NCI-H1417 treated with DMSO at 0.1 percent for 48 hours (cell line): ENCODE data around the gene TTYH3.
"Not testable (repeated sequence)": the region's sequence is repeated elsewhere in the genome, so short reads cannot be mapped to it uniquely, and the experiment has no call there.

ENCODE experiments used
- DNase-seq: peaks from one replicate; lab custom pipeline; 2025; lab: John Stamatoyannopoulos, UW

Gene TTYH3

DNA sequence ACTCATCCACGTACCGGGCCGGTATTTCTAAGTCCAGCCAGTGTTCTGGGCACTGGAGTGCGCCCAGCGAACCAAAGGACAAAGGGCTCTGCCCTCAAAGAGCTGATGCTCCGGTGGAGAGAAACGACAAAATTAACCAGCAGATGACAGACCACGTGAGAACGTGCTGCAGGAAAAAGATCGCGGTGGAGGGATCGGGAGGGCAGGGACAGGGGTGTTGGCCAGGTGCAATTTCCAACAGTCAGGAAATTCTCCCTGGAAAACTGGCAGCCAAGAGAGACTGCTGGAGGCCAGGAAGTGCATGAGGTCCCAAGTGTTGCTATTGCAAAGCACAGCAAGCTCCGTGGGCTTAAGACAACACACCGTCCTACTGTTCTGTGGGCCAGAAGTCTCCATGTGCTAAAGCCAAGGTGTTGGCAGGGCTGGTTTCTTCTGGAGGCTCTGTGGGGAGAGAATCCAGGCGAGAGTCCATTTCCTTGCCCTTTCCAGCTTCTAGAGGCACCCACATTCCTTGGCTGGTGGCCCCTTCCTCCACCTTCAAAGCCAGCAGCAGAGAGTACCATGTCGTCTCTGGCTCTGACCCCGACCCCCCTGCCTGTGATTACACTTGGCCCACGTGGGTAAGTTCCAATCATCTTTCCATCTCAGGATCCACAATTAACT lies 34.9 kb downstream of the TTYH3 start:
- DNase-seq = no peak

DNA sequence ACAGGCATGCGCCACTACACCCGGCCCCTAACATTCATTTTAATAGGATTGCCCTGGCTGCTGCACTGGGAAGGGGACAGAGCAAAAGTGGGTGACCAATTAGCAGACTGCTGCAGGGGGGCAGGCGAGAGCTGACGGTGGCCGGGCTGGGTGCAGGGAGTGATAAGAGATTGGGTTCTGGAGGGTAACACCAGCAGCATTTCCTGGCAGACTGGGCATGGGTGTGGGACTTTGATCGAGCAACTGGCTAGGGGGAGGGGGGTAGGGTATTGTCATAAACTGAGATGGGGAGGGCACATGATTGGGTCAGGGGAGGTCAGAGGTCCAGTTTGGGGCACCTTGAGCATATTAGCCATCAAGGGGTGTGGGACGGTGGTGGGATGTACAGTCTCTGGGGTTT lies 36.1 kb downstream of the TTYH3 start:
- no peak for DNase-seq

DNA sequence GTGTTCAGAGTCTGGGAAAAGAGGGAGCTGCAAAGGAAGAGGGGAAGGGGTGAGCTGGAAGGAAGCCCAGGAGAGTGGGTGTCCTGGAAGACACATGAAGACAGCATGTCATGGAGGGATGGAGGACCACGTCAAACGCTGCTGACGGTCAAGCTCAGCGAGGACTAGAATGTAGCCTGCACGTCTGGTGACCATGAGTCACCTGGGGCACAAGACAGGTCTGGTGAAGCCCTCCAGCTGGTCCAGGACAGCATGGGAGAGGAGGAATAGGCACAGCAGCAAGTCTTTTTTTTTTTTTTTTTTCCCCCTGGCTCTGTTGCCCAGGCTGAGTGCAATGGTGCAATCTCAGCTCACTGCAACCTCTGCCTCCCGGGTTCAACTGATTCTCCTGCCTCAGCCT lies 36.6 kb downstream of the TTYH3 start:
- DNase-seq = no peak

DNA sequence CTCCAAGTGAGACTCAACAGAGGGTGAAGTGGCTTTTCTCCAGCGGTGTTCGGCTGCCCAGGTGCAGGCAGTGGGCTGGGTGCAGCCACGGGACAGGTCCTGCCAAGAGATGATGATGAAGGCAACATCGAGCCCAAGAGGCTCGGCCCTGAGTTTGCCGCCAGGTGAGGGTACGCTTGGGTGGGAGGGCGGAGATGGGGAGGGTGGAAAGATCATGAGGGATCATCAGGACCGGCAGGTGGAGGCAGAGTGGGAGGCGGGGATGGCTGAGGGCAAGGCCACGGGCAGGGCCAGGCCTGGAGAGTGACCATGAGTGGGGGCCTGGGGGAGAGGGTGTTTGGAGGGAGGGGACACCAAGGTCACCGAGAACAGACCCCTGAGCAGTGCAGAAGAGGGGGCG lies 38.4 kb downstream of the TTYH3 start:
- no peak for DNase-seq

DNA sequence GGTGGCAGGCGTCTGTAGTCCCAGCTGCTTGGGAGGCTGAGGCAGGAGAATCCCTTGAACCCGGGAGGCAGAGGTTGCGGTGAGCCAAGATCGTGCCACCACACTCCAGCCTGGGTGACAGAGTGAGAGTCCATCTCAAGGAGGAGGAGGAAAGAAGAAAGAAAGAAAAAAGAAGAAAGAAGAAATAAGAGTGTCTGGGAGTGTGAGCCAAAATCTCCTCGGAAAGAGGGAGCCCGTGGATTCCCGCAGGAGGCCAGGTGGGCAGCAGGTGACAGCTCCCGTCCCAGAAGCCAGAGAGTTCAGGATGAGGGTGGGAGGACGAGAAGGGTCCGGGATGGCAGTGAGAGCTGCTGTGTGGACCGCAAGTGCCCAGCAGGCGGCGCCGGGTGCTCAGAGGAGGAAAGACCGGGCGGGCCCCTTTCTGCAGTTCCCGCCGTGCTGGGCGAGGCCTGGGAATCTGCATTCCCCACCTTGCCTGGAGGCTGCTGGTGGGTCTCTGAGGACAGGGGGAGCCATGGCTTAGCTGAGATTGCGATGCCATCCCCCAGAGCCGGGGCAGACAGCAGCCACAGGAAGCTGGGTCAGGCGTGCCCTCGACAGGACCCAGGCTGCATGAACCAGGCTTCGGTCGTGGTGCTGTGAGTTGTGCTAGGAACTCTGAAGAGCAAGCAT lies 39.1 kb downstream of the TTYH3 start:
- no peak for DNase-seq

DNA sequence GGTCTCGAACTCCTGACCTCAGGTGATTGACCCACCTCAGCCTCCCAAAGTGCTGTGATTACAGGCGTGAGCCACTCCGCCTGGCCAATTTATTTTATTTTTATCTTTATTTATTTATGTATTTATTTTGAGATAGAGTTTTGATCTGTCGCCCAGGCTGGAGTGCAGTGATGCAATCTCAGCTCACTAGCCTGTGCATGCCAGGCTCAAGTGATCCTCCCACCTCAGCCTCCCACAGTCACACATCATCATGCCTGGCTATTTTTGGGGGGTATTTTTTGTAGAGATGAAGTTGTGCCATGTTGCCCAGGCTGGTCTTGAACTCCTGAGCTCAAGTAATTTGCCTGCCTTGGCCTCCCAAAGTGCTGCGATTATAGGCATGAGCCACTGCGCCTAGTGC lies 41.4 kb downstream of the TTYH3 start:
- not testable (repeated sequence) for DNase-seq

DNA sequence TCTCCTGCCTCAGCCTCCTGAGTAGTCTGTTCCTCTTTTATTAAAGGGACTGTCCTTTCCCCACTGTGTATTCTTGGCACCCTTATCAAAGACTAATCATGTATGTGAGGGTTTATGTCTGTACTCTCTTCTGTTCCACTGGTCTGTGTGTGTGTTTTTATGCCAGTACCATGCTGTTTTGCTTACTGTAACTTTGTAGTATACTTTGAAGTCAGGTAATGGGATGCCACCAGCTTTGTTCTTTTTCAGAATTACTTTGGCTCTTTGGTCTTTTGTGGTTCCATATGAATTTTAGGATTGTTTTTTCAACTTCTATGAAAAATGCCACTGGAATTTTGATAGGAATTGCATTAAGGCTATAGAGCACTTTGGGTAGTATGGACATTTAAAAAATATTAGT lies 42.1 kb downstream of the TTYH3 start:
- no peak for DNase-seq

DNA sequence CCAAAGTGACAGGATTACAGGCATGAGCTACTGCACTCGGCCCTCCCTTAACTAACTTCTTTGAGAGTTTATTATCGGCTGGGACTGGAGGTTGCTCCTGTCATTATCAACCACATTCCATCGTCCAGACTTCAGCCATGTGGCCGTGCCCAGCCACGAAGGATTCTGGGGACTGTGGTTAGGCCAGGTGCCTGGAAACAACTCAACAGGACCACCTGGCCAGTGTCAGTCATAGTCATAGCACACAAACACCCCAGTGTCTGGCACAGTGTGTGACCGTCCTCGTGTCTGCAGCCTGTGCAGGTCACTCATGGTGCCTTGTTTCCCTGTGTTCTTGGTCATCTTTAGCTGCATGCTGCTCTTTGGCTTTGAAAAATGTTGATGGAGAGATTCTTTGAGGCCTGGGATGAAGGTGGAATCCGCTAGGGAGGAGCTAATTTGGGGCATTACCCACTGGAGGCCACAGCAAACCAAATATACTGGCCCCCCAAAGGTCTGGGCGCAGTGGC lies 43.5 kb downstream of the TTYH3 start:
- no peak for DNase-seq

DNA sequence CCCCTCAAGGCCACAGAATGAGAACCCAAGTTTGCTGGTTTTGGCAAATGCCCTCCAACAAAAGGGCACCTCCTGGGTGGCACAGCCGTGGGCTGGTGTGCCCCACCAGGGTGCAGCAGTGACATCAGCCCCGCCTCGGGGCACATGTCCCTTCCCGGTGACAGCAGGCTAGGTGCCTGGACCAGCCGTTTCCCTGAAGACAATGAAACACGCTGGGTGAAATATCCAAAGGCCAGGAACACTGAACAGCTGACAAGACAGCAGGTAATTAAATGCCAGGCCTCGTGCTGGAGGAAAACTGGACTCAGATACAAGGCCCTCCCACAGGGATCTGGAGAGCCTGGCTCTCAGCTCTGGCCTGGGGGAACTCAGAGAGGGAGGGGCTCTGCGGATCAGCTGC lies 44.8 kb downstream of the TTYH3 start:
- not testable (repeated sequence) for DNase-seq

DNA sequence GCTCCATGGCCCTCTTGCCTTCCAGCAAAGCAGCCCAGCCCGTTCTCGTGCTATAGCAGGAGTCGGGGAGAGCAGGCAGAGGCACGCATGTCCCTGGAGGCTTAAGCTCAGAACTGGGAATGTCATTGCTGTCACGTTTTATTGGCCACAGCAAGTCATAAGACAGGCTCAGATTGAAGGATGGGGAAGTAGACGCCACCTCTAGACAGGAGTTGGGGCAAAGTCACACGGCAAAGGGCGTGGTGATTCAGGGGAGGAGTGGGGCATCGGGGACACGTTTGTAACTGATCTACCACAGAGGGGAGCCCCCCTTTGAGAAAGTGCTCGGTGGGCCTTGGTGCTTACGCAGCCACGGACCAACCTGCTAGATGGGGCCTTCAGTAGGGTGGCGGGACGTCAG lies 46.7 kb downstream of the TTYH3 start:
- not testable (repeated sequence) for DNase-seq

DNA sequence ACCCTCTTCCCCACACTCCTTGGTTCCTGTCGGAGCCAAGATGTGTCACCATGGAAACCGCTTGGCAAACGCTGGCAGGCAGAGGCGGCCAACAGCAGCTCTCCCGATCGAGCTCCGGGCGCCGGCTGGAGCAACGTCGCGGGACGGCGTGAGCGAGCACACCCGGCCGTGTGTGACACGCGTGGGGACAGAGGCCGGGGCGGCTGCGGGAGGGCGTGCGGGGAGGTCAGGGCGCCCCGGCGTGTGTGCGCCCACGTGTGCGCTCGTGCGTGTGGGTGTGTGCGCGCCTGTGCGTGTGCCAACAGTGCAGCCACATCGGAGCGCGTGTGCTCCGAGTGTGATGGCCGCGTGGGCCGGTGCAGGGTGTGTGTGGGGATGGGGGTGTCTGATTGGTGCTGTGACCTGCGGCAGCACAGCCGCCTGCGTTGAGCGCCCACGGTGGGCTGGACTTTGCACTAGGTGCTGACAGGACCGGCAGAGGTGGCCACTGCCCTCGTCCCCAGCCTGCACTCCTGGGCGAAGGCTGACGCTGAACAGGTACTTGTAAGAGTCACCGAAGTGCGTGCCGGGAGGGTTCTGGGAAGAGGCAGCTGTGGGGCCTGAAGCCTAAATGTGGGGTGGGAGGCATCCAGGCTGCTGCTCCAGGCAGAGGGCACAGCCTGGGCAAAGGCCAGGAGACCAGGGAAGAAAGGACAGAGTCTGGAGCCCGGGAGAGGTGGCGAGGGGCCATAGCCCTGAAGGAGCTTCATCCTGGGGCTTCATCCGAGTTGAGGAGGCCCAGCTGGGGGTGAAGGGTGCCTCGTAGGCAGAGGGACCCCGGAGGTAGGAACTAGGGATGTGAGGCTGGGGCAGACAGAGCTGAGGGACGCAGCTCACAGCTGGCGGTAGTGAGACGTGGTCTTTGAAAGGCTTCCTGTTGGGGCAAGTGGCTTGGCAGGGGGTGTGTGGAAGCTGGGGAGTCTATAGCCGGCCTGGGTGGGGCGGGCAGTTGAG lies 47.6 kb downstream of the TTYH3 start:
- not testable (repeated sequence) for DNase-seq

DNA sequence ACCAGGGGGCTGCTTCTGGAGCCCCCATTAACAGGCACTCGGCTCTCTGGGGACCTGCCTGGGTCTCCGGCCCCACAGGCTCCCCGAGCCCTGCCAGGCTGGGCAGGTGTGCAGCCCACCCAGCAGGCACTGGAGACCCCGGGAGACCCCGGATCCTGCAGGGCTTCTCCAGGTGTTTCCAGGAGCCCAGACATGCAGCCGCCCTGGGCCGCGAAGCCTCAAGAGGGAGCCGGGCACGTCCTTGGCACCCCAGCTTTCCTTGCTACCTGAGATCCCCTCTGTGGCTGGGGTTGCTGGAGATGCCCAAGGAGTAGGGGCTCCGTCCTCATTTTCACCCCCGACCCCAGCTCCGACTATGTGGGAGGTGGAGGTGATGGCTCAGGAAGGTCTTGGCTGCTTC lies 48.5 kb downstream of the TTYH3 start:
- DNase-seq = no peak

DNA sequence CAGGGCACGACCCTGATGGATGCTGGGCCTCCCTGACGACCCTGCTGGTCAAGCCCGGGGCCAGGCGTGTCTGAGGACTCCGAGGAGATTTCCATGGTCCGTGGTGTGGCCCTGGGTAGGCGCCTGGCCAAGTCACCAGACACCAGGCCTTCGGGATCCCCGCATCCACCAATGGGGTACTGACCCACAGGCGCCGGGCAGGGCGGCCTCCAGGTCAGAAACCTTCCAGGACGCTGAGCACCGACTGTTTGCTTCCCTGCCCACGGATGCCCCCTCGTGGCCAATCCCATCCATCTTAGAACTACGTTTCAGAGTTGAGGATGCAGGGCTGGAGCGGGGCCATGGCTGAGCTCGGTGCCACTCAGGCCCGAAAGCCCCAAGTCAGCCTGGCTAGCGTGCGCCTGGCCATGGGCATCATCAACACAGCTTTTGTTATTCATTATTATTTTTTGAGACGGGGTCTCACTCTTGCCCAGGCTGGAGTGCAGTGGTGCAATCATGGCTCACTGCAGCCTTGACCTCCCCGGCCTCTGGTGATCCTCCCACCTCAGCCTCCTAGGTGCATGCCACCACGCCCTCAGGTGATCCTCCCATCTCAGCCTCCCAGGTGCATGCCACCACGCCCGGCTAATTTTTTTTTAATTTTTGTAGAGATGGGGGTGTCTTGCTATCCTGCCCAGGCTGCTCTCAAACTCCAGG lies 49.2 kb downstream of the TTYH3 start:
- no peak for DNase-seq

DNA sequence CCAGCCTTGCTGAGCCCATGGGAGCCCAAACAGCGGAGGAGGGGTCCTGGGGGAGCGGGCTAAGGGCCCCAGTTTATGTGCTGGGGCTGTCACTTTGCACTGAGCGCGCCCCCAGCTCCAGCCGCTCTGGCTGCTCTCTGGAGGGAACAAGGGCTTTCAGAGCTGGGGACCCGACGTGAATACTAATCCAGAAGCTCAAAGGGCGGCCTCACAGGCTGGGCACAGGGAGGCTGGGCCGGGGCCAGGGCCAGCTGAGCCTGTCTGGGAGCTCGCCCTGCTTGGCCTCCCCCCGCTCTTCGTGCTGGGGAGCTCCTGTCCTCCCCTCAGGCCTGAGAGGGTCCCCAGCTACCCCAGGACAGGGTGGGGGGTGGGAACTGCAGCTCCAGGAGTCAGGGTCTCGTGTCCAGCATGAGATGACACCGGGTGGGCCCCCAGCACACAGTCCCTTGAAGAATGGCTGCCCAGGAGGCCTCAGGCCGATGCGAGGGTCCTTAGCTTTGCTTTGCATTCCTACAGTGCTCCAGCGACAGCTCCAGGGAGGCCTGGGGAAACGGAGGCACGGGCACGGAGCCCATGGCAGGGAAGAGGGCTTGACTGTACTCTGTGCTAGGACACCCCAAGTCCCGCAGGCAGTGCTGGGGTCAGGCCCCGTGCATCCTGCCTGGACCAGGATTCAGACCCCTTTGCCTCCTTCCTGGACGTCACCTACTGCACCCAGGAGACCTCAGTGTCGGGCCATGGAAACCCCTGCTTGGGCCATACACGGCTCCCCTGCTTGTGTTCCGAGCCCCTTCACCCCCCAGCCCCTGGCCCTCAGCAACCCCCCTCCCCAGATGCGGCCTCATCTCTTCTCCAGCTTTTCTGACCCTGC lies 50.4 kb downstream of the TTYH3 start:
- DNase-seq = no peak

DNA sequence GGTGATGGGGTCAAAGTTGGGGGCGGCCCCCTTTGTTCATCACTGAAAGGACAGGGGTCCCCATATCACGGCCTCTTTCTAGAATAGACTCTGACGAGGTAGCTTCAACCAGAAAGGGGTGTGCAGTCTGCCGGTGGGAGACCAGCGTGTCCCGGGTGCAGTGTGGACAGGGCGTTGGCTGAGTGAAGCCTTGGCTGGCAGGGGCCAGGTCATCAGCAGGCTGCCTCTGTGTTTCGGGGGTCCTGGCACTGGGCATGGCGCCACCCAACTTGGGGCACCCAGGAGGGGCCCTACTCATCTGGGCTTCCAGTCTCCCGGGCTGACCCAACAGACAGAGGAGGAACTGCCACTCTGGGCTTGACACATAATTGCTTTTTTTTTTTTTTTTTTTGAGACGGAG lies 52.7 kb downstream of the TTYH3 start:
- no peak for DNase-seq

DNA sequence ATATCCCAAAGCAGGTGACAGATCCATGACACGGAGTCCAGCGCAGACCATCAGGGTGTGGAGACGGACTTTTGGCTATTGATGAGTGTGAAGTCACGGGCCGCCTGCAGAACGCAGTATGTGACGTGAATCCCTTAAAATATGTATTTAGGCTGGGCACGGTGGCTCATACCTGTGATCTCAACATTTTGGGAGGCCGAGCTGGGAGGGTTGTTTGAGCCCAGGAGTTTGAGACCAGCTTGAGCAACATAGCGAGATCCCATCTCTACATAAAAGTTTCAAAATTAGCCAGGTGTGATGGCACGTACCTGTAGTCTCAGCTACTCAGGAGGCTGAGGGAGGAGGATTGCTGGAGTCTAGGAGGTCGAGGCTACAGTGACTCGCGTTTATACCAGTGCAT lies 54.3 kb downstream of the TTYH3 start:
- DNase-seq = no peak

DNA sequence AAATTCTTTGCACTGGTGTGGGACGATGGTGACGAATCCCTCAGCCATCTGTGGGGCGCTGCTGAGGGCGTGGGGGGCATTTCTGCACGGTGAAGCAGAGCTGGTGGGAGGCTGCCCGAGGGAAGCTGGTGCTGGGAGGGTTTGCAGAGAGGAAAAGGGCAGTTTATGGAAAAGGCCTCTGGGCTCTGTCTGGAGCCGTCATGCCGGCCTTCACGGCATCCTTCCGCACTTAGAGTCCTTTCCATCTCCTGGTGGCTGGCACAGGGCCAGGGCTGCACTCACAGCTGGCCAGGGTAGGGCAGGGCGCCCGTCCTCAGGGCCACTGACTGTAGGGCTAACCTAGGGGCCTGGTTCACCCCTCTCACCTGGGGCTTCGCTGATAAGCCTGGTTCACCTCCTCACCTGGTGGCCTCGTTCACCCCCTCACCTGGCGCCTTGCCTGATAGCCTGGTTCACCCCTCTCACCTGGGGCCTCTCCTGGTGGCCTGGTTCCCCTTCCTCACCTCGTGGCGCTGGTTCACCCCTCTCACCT lies 55.6 kb downstream of the TTYH3 start:
- DNase-seq = no peak

DNA sequence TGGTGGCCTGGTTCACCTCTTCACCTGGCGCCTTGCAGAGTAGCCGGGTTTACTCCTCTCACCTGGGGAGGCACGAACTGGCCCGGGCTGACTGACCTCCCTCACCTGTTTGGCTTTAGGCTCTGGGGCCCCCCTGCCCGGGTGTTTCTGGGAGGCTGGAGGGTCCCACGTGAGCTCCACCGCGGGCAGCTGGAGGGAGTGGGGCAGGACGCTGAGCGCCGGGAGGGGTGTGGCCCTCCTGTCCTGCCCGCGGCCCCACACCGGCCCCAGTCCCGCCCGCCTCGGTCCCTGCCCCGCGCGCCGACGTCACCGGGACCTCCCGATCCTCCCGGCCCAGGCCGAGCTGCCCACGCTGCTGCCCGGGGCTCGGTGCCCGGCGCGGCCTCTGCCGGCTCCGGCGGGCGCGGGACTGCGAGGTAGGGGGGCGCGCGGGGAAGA lies 56.1 kb downstream of the TTYH3 start, which contains the start of gene AMZ1:
TSS of gene AMZ1 (plus strand) at position 322 of the 438 bp plus-strand sequence. CDS start 12,250 bp downstream, outside the sequence.
- DNase-seq = no peak

DNA sequence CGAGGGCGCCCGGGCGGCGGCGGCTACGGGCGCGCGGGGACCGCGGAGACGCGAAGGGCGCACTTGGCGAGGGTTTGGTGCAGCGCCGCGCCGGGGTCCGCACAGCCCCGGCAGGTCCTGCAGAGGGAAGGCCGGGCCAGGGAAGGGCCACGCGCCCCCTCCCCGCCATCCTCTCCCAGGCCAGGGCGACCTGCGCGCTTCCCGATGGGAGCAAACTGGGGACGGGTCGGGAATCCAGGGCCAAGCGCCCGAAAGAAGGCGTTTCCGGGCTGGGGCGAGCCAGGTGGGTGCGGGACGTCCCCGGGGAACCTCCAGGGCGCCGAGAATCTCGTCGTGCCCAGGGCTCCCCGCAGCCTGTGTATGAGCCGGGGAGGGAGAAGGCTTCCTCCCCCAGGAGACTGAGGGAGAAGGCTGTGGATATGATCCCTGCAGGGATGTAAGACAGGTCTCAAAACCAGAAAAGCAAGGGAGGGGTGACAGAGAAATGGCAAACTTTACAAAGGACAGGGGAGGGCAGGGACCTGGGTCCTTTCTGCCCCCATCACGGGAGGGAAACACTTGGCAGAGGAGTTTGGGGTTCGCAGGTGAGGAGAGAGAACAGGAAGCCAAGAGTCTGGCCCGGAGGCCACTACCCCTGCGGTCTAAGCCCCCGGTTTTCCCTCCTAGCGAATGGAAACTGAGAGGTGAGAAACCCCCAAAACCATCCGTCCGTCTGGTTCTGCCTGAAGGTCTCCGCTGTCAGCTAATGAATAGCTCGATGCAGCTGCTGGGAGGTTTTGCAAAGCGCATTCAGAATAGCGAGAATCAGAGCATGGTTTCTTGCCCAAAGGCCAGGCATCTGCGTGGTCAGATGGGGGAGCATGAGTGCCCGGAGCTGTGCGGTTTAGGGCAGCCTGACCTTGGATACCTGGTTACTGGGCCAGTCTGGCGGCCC lies 56.9 kb downstream of the TTYH3 start:
- no peak for DNase-seq
